Lower lobe of right lung (tissue), 2 donors: ENCODE results near the gene ITSN1. TPM values are rescaled to one million over a fixed set of nuclear protein-coding genes. Genes with fewer than 3 reads are reported as not detected.

Experiments used
- ATAC-seq, 2 donors: fragments of 200-7000 bp; cut with Tn5 transposase; one replicate each; pipeline ENCODE4 v1.9.1; 2020 to 2022; ENCODE audit warnings: mild to moderate bottlenecking in 2 of 2, moderate library complexity in 2 of 2
- DNase-seq: peaks from one replicate; pipeline ENCODE4 v3.0.0-alpha.2; 2020
- H3K27ac ChIP-seq: fragments of 200-600 bp; one replicate; pipeline ENCODE4 v1.8.0; 2022
- H3K27me3 ChIP-seq: fragments of 200-600 bp; one replicate; pipeline ENCODE4 v1.8.0; 2022; ENCODE audit warnings: low read depth
- H3K36me3 ChIP-seq: fragments of 200-600 bp; one replicate; pipeline ENCODE4 v1.8.0; 2022; ENCODE audit warnings: mild to moderate bottlenecking
- H3K4me1 ChIP-seq: fragments of 200-600 bp; one replicate; pipeline ENCODE4 v1.8.0; 2022
- H3K4me3 ChIP-seq: fragments of 200-600 bp; one replicate; pipeline ENCODE4 v1.8.0; 2022; ENCODE audit warnings: mild to moderate bottlenecking
- H3K9me3 ChIP-seq: fragments of 200-600 bp; one replicate; pipeline ENCODE4 v1.8.0; 2022
- intact Hi-C: fragments of 100-400 bp; cut with DNase I; formaldehyde crosslinking; loops from one replicate; pipeline ENCODE4 v1.11.0; 2022
- total RNA-seq: library from RNA; stranded (reverse); fragmentation: NEBNext Ultra II Directional; extraction: Animal tissue kit (Norgen Biotek cat#: 25700); gene quantifications from one replicate; pipeline ENCODE4 v1.2.1, GENCODE V29; 2021
- TF ChIP-seq, protein P1 (sequence below): fragments of 200-600 bp; IDR thresholded peaks from one replicate; pipeline ENCODE4 v1.8.0; 2022; ENCODE audit warnings: antibody characterized with exemption, mild to moderate bottlenecking
- donor health status: DM: no; HTN: yes; CAD: no; lungs with severe emphysema.

The ITSN1 gene
- total RNA-seq, 1 donor from 2014 or later = 31.4 TPM

DNA sequence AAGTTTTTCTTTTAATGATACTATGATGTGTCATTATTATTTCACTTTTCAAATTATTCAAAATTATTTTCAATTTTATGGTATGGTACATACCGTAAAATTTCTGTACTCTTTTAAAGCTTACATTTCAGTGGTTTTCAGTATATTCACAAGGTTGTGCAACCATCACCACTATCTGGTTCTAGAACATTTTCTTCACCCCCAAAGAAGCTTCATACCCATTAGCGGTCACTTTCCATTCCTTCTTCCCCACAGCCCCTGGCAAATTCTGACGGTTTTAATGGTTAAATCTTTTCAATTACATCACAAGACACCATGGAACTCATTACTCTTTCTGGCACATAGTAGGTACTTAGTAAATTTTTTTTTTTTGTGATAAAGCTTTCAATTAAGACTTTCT is 296.1 kb downstream of the ITSN1 start:
- peaks cover 13% of the 10 kb centered on the region for H3K4me1 ChIP-seq
- H3K9me3 ChIP-seq = peaks cover 2% of the 10 kb centered on the region
- intact Hi-C loops = no loop called here
- DNase-seq (no peak), ATAC-seq (no peak)
- TF ChIP-seq, protein P1, sequence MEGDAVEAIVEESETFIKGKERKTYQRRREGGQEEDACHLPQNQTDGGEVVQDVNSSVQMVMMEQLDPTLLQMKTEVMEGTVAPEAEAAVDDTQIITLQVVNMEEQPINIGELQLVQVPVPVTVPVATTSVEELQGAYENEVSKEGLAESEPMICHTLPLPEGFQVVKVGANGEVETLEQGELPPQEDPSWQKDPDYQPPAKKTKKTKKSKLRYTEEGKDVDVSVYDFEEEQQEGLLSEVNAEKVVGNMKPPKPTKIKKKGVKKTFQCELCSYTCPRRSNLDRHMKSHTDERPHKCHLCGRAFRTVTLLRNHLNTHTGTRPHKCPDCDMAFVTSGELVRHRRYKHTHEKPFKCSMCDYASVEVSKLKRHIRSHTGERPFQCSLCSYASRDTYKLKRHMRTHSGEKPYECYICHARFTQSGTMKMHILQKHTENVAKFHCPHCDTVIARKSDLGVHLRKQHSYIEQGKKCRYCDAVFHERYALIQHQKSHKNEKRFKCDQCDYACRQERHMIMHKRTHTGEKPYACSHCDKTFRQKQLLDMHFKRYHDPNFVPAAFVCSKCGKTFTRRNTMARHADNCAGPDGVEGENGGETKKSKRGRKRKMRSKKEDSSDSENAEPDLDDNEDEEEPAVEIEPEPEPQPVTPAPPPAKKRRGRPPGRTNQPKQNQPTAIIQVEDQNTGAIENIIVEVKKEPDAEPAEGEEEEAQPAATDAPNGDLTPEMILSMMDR = no peak
- no peak overlapping the region for H3K27ac ChIP-seq
- H3K27me3 ChIP-seq = no peaks in the 10 kb centered on the region
- no peak overlapping the region for H3K4me3 ChIP-seq
- H3K36me3 ChIP-seq = no peaks in the 10 kb centered on the region

DNA sequence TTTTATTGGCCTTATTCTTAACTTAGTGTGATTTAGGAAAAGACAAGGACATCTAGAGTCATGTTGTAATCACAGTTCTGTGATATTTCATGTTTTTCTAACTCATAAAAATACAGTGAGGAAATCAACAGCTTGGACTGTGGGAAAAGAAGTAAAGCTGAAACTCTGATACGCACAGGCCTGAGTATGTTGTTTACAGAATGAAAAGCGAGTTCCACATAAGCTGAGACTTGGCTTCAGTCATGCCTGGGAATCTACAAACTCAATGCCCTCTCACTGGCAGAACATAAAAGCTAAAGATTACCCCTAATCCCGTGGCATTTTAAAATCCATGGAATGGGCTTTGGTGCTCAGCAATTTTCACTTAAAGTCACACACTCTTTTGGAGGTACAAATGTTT is 296.9 kb downstream of the ITSN1 start:
- intact Hi-C loops = no loop called here
- Histone ChIP-seq H3K4me3 (no peak overlapping the region), H3K27me3 (no peaks in the 10 kb centered on the region), H3K4me1 (peaks cover 13% of the 10 kb centered on the region), H3K9me3 (peaks cover 2% of the 10 kb centered on the region), H3K36me3 (no peaks in the 10 kb centered on the region), H3K27ac (no peak overlapping the region)
- TF ChIP-seq, protein P1 = no peak
- DNase-seq = no peak
- no peak for ATAC-seq

- intact Hi-C loops = no loop called here
- Histone ChIP-seq H3K27ac (no peak overlapping the region), H3K9me3 (peaks cover 2% of the 10 kb centered on the region), H3K27me3 (no peaks in the 10 kb centered on the region), H3K4me1 (peaks cover 13% of the 10 kb centered on the region), H3K36me3 (no peaks in the 10 kb centered on the region), H3K4me3 (no peak overlapping the region)
- DNase-seq (no peak), ATAC-seq (no peak)
- TF ChIP-seq, protein P1 = no peak
Measured at GRCh38 chr21:33940164-33940880, 298.0 kb downstream of the ITSN1 start.

DNA sequence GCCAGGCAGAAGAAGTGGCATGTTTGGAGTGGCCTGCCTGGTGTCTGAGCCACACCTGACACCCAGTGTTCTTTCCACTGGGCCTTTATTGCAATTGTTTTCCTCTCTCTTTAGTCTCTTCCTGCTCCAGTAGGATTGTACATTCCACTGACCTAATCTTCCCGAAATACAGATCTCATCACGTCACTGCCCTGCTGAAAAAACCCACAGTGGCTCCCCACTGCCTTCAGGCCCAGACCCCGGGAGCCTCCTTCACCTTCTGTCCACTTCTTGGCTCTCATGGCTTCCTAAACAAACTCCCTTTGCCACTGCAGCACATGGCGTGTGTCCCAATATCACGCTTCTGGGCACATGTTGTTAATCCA is 298.6 kb downstream of the ITSN1 start:
- no peaks in the 10 kb centered on the region for H3K27me3 ChIP-seq
- TF ChIP-seq, protein P1 = no peak
- H3K36me3 ChIP-seq = no peaks in the 10 kb centered on the region
- intact Hi-C loops = no loop called here
- peaks cover 2% of the 10 kb centered on the region for H3K9me3 ChIP-seq
- no peak overlapping the region for H3K27ac ChIP-seq
- no peak for ATAC-seq
- no peak overlapping the region for H3K4me3 ChIP-seq
- peaks cover 13% of the 10 kb centered on the region for H3K4me1 ChIP-seq
- no peak for DNase-seq

DNA sequence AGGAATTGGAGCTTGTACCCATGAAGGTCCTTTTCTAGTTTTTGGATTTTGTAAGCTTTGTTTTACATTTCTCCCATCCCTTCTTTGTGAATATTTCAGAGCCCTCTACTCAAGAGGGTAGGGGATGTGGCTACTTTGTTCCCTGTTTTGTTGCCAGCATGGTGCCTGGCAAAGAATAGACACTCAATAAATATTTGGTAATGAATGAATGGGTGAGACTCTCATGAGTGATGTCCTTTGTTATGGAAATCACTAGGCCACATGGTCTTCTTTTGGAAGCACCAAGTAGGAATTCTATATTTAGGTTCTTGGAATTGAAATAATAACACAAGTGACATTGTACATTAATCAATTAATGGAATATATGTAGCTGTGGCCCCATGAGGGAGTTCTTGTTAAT is 300.1 kb downstream of the ITSN1 start:
- DNase-seq (no peak), ATAC-seq (no peak)
- intact Hi-C loops = no loop called here
- Histone ChIP-seq H3K36me3 (no peaks in the 10 kb centered on the region), H3K27me3 (no peaks in the 10 kb centered on the region), H3K9me3 (peaks cover 2% of the 10 kb centered on the region), H3K27ac (no peak overlapping the region), H3K4me3 (no peak overlapping the region), H3K4me1 (peaks cover 5% of the 10 kb centered on the region)
- TF ChIP-seq, protein P1 = no peak
